OCI-LY7 (cell line): ENCODE results near the gene SYNDIG1L. TPM values are rescaled to one million over a fixed set of nuclear protein-coding genes. Genes with fewer than 3 reads are reported as not detected.
A peak's percentile ranks its signal among the peaks of the same experiment; 100 is the strongest.

Experiments used
- BruUV-seq: library from RNA; stranded (reverse); fragments of 400-500 nt; replicated peaks from 2 replicates; lab custom pipeline; 2021; lab: Mats Ljungman, UMichigan
- CTCF ChIA-PET: fragments of 300-600 bp; sonication (Branson Sonifier 250); formaldehyde crosslinking; loops from one replicate; lab custom pipeline; 2022; ENCODE audit warnings: antibody characterized with exemption; ENCODE audit not compliant: unreplicated experiment; lab: Charles Lee
- POLR2A ChIA-PET: fragments of 300-600 bp; sonication (Branson Sonifier 250); formaldehyde crosslinking; loops from one replicate; lab custom pipeline; 2022; ENCODE audit warnings: antibody characterized with exemption; lab: Charles Lee
- DNase-seq: peaks from one replicate; pipeline ENCODE4 v3.0.0-alpha.2; 2015; ENCODE audit warnings: low spot score
- H2AFZ ChIP-seq: fragments of 200-600 bp; sonication (generic), shearing (Covaris generic); 2 replicates; pipeline ENCODE4 v1.6.1; 2014; ENCODE audit warnings: mild to moderate bottlenecking, antibody characterized with exemption, low read length, moderate library complexity
- H3K27ac ChIP-seq: fragments of 200-600 bp; sonication (generic); 2 replicates; pipeline ENCODE4 v1.5.1; 2014; ENCODE audit warnings: mixed run types, low read depth, mild to moderate bottlenecking, moderate library complexity, low read length, inconsistent platforms; ENCODE audit not compliant: poor library complexity, severe bottlenecking
- H3K36me3 ChIP-seq: fragments of 200-600 bp; sonication (generic); 2 replicates; pipeline ENCODE4 v1.6.1; 2014; ENCODE audit warnings: mild to moderate bottlenecking, antibody characterized with exemption, low read length, moderate library complexity, mixed read lengths; ENCODE audit not compliant: insufficient read depth
- H3K4me1 ChIP-seq: fragments of 200-600 bp; sonication (generic); 2 replicates; pipeline ENCODE4 v1.5.1; 2014; ENCODE audit warnings: mild to moderate bottlenecking, low read length; ENCODE audit not compliant: insufficient read depth, poor library complexity, severe bottlenecking
- H3K4me2 ChIP-seq: fragments of 200-600 bp; sonication (generic); 2 replicates; pipeline ENCODE4 v1.6.1; 2014; ENCODE audit warnings: mild to moderate bottlenecking, low read length
- H3K4me3 ChIP-seq: fragments of 200-600 bp; sonication (generic); 2 replicates; pipeline ENCODE4 v1.5.1; 2014; ENCODE audit warnings: mild to moderate bottlenecking, low read depth, low read length; ENCODE audit not compliant: poor library complexity, severe bottlenecking
- H3K79me2 ChIP-seq: fragments of 200-600 bp; sonication (generic); 2 replicates; pipeline ENCODE4 v1.6.1; 2016; ENCODE audit warnings: low read depth, mild to moderate bottlenecking, low read length, moderate library complexity, mixed read lengths; ENCODE audit not compliant: insufficient read depth
- H3K9me2 ChIP-seq: fragments of 200-600 bp; sonication (generic); 2 replicates; pipeline ENCODE4 v1.6.1; 2016; ENCODE audit warnings: mild to moderate bottlenecking, low read length, mixed read lengths; ENCODE audit not compliant: insufficient read depth
- H3K9me3 ChIP-seq: fragments of 200-600 bp; sonication (generic); 2 replicates; pipeline ENCODE4 v1.6.1; 2014; ENCODE audit warnings: mild to moderate bottlenecking, mixed run types, low read length, mixed read lengths
- H4K20me1 ChIP-seq: fragments of 200-600 bp; sonication (generic); 2 replicates; pipeline ENCODE4 v1.6.1; 2014; ENCODE audit warnings: mild to moderate bottlenecking, antibody characterized with exemption, low read length, moderate library complexity, mixed read lengths; ENCODE audit not compliant: insufficient read depth
- EZH2phosphoT487 ChIP-seq: fragments of 200-600 bp; sonication (generic); IDR thresholded peaks from 2 replicates; pipeline ENCODE4 v1.6.1; 2018; ENCODE audit warnings: low read depth, borderline replicate concordance, mild to moderate bottlenecking, mixed run types, antibody characterized with exemption, low read length, moderate library complexity, mixed read lengths
- intact Hi-C: fragments of 100-400 bp; cut with micrococcal nuclease; formaldehyde crosslinking; loops from one replicate; pipeline ENCODE4 v1.10.0; 2022; ENCODE audit not compliant: unreplicated experiment
- total RNA-seq, 2 experiments: library from RNA; depleted of rRNA in 1 of 2; stranded (reverse); fragments of >200 nt in 1 of 2; shearing (Covaris generic) in 1 of 2; gene quantifications; 2 replicates each; pipeline ENCODE4 v1.2.3, GENCODE V29; 2014 to 2022
- TF ChIP-seq, protein P1 (sequence below): fragments of 200-600 bp; sonication (generic); conservative IDR thresholded peaks from 2 replicates; pipeline ENCODE4 v1.5.1; 2014; ENCODE audit warnings: mild to moderate bottlenecking, antibody characterized with exemption, low read length, moderate library complexity, mixed read lengths

Gene SYNDIG1L
- total RNA-seq, 2 experiments from 2014 or later: not detected

DNA sequence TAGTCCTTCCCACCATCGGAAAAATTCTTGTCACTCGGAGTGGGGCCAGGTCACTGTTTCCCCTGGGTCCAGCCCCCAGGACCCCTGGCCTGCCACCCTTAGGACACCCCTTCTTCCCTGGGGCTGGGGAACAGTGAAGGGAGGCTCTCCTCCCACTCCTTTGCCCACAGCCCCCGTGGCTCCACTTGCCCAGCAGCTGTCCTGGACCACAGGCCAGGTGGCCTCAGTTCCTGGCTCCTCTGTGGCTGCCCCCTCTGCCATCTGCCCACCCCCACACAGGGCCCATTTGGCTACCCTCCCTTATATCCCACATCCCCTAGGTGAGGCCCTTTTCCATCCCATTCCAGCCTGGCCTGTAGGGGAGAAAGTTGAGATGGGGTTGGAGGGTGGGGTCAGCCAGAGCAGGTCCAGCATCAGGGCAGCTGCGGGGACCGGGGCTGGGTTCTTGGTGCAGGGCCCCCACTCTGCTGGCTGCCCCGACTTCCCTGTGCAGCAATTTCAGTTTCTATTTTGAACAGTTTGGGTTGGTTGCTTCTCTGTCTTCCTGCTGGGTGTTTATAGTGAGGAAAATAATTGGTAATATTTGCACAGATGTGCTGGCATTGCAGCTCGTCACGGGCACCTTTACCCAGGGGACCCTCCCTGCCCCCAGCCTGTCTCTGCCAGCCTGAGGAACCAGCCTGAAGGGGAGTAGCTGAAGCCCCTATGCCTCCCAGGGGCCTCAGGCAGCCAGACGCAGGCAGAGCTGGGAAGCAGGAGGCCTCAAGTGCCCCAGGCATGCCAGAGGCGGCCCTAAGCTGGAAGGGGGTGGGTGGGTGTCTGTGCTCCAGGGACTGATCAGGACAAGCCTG is 23.4 kb downstream of the SYNDIG1L start:
- H3K4me1 ChIP-seq: peaks cover 40% of the 10 kb centered on the region
- intact Hi-C loops: no loop called here
- POLR2A ChIA-PET: interaction anchor here (0.6 to 1.3 kb wide), 2 partner anchors 30 to 92 kb away, joined by 4 read pairs; no protein-coding TSS in a partner anchor
- peak overlapping the region; percentile 90 for H3K27ac ChIP-seq
- H3K9me3 ChIP-seq: no peaks in the 10 kb centered on the region
- H3K9me2 ChIP-seq: no peaks in the 10 kb centered on the region
- H2AFZ ChIP-seq: peak overlapping the region; percentile 85
- H3K4me3 ChIP-seq: peak overlapping the region; percentile 65
- H3K4me2 ChIP-seq: peak overlapping the region; percentile 84
- no peaks in the 10 kb centered on the region for H3K79me2 ChIP-seq
- no TSS peak for BruUV-seq
- CTCF ChIA-PET: no interaction called here
- peak; percentile 57 for DNase-seq
- TF ChIP-seq EZH2phosphoT487: no peak
- TF ChIP-seq, protein P1, sequence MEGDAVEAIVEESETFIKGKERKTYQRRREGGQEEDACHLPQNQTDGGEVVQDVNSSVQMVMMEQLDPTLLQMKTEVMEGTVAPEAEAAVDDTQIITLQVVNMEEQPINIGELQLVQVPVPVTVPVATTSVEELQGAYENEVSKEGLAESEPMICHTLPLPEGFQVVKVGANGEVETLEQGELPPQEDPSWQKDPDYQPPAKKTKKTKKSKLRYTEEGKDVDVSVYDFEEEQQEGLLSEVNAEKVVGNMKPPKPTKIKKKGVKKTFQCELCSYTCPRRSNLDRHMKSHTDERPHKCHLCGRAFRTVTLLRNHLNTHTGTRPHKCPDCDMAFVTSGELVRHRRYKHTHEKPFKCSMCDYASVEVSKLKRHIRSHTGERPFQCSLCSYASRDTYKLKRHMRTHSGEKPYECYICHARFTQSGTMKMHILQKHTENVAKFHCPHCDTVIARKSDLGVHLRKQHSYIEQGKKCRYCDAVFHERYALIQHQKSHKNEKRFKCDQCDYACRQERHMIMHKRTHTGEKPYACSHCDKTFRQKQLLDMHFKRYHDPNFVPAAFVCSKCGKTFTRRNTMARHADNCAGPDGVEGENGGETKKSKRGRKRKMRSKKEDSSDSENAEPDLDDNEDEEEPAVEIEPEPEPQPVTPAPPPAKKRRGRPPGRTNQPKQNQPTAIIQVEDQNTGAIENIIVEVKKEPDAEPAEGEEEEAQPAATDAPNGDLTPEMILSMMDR: no peak
- no peaks in the 10 kb centered on the region for H4K20me1 ChIP-seq
- no peaks in the 10 kb centered on the region for H3K36me3 ChIP-seq

DNA sequence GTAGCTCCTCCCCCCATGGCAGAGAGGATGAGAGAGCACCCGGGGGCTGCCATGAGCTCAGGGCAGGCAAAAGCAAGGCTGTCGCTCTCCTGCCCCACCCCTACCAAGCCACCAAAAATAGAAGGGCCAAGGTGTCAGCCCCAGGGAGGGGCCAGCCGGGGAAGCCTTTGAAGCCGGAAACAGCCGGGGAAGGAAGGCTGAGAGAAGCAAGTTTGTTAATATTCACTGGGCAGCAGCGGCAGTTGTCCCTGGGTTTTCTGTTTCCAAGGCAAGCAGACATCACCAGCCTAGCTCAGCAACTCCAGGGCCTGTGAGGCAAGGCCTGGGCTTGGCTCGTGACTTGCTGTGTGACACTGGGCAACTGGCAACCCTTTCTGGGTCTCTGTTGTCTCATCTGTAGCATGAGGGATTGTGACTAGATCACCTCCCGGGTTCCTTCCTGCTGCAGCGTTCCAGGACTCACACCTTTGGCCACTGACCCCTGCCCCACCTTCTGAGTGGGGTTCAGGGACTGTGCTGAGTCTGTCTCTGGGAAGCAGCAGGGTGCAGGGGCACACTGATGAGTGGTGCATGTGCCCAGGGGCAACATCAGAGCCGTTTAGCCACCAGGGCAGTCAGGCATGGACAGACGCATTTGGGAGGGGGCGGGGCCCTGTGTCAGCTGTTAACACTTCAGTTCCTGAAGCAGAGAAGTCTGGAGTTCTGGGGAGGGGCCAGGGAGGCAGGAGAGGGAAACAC is 24.3 kb downstream of the SYNDIG1L start:
- H4K20me1 ChIP-seq: no peaks in the 10 kb centered on the region
- TF ChIP-seq EZH2phosphoT487: no peak
- TF ChIP-seq, protein P1: no peak
- TSS peak; percentile 84 for BruUV-seq
- peak overlapping the region; percentile 84 for H3K4me2 ChIP-seq
- H3K9me2 ChIP-seq: no peaks in the 10 kb centered on the region
- no peaks in the 10 kb centered on the region for H3K36me3 ChIP-seq
- peak overlapping the region; percentile 85 for H2AFZ ChIP-seq
- ChIA-PET POLR2A (interaction anchor here (0.6 to 1.9 kb wide), 10 partner anchors 9 to 662 kb away, joined by 3 to 7 read pairs (median 3); partner anchors contain the start of genes ACYP1, ISCA2 and NPC2), CTCF (no interaction called here)
- H3K4me1 ChIP-seq: peaks cover 40% of the 10 kb centered on the region
- H3K4me3 ChIP-seq: peak overlapping the region; percentile 65
- DNase-seq: peak; percentile 92
- peak overlapping the region; percentile 90 for H3K27ac ChIP-seq
- H3K9me3 ChIP-seq: no peaks in the 10 kb centered on the region
- no peaks in the 10 kb centered on the region for H3K79me2 ChIP-seq
- intact Hi-C loops: loop anchor here (2.0 kb wide), 3 partner anchors 39 to 99 kb away; partner anchors contain the start of genes ABCD4, ISCA2 and NPC2
